Endothelial cell of umbilical vein (primary cell): Measurements from ENCODE around the gene MDP1. TPM values are rescaled to one million over a fixed set of nuclear protein-coding genes. Genes with fewer than 3 reads are reported as not detected.

Experiments
- BruUV-seq: library from RNA; stranded (reverse); fragments of 400-500 nt; replicated peaks from 2 replicates; lab custom pipeline; 2021; lab: Mats Ljungman, UMichigan
- CTCF ChIA-PET: fragments of 300-600, 350-600 bp; sonication (Branson Sonifier 250); formaldehyde crosslinking; loops from one replicate; lab custom pipeline; 2021; ENCODE audit warnings: antibody characterized with exemption, inconsistent platforms; lab: Charles Lee
- POLR2A ChIA-PET: fragments of 300-600, 350-600 bp; sonication (Branson Sonifier 250); formaldehyde crosslinking; loops from one replicate; lab custom pipeline; 2021; ENCODE audit warnings: antibody characterized with exemption, inconsistent platforms; lab: Charles Lee
- DNase-seq: peaks from one replicate; pipeline ENCODE4 v3.0.0-alpha.2; 2011; ENCODE audit warnings: low read depth, low spot score
- FAIRE-seq: peaks from 2 replicates; lab custom pipeline; 2011; peaks lifted over from hg19 to GRCh38; lab: Jason Lieb, UNC
- H2AFZ ChIP-seq: 2 replicates; pipeline ENCODE4 v1.6.0; 2012; ENCODE audit warnings: low read depth, low read length, control low read depth, inconsistent platforms
- H3K27ac ChIP-seq: 2 replicates; pipeline ENCODE4 v1.5.1; 2011; ENCODE audit warnings: low read depth, mild to moderate bottlenecking, control low read depth, low read length, moderate library complexity; ENCODE audit not compliant: insufficient read depth
- H3K27me3 ChIP-seq, 2 experiments: 2 replicates each; pipeline versions ENCODE4 v1.6.0 to v1.6.1; 2011; ENCODE audit warnings: low read length in 2 of 2, mixed read lengths in 1 of 2; ENCODE audit not compliant: control insufficient read depth in 2 of 2, insufficient read depth in 2 of 2
- H3K36me3 ChIP-seq, 2 experiments: 2 replicates in 1 of 2; 3 replicates in 1 of 2; pipeline ENCODE4 v1.5.1; 2011; ENCODE audit warnings: low read length in 2 of 2, mild to moderate bottlenecking in 1 of 2, moderate library complexity in 1 of 2; ENCODE audit not compliant: control insufficient read depth in 2 of 2, insufficient read depth in 2 of 2; ENCODE audit errors: extremely low read depth in 1 of 2
- H3K4me1 ChIP-seq: 3 replicates; pipeline ENCODE4 v1.5.1; 2011; ENCODE audit warnings: mild to moderate bottlenecking, low read length; ENCODE audit not compliant: control insufficient read depth, insufficient read depth; ENCODE audit errors: extremely low read depth
- H3K4me2 ChIP-seq: 2 replicates; pipeline ENCODE4 v1.6.1; 2011; ENCODE audit warnings: low read length, control low read depth, mixed read lengths; ENCODE audit not compliant: insufficient read depth
- H3K4me3 ChIP-seq, 3 experiments: fragments of 200-600 bp in 1 of 3; sonication (generic), shearing (Covaris generic) in 1 of 3; replicated peaks in 1 of 3; 2 replicates each; pipeline ENCODE4 v1.5.1; 2011 to 2016; ENCODE audit warnings: control low read depth in 3 of 3, low read length in 3 of 3, mild to moderate bottlenecking in 2 of 3, inconsistent platforms in 1 of 3, low read depth in 1 of 3, moderate library complexity in 1 of 3; ENCODE audit not compliant: insufficient read depth in 1 of 3
- H3K79me2 ChIP-seq: 2 replicates; pipeline ENCODE4 v1.6.0; 2012; ENCODE audit warnings: low read length, inconsistent platforms; ENCODE audit not compliant: control insufficient read depth, insufficient read depth
- H3K9ac ChIP-seq: replicated peaks from 2 replicates; pipeline ENCODE3; 2011; ENCODE audit warnings: low read length, control low read depth; ENCODE audit not compliant: insufficient read depth; ENCODE audit errors: extremely low read depth
- H3K9me1 ChIP-seq: replicated peaks from 3 replicates; pipeline ENCODE4 v1.6.0; 2011; ENCODE audit warnings: mild to moderate bottlenecking, low read length; ENCODE audit not compliant: control insufficient read depth, insufficient read depth; ENCODE audit errors: extremely low read depth
- H3K9me3 ChIP-seq: replicated peaks from 2 replicates; pipeline ENCODE4 v1.5.1; 2012; ENCODE audit warnings: low read length, inconsistent platforms; ENCODE audit not compliant: control insufficient read depth, insufficient read depth
- H4K20me1 ChIP-seq: replicated peaks from 2 replicates; pipeline ENCODE3; 2011; ENCODE audit warnings: mild to moderate bottlenecking, low read length; ENCODE audit not compliant: control insufficient read depth, insufficient read depth; ENCODE audit errors: extremely low read depth
- EZH2 ChIP-seq: IDR thresholded peaks from 2 replicates; pipeline ENCODE4 v1.6.1; 2012; ENCODE audit warnings: borderline replicate concordance, low read depth, mild to moderate bottlenecking, moderate library complexity, low read length, inconsistent platforms; ENCODE audit not compliant: severe bottlenecking
- FOS ChIP-seq: IDR thresholded peaks from 2 replicates; pipeline ENCODE4 v1.6.1; 2011; ENCODE audit warnings: mild to moderate bottlenecking, low read length, moderate library complexity, borderline replicate concordance; ENCODE audit not compliant: insufficient read depth
- GATA2 ChIP-seq: IDR thresholded peaks from 2 replicates; pipeline ENCODE4 v1.7.0; 2011; ENCODE audit warnings: low read depth, mild to moderate bottlenecking, moderate library complexity, mixed read lengths, low read length; ENCODE audit not compliant: insufficient read length, insufficient read depth
- JUN ChIP-seq: IDR thresholded peaks from 2 replicates; pipeline ENCODE4 v1.6.1; 2011; ENCODE audit warnings: borderline replicate concordance, low read depth; ENCODE audit not compliant: insufficient read length, insufficient read depth
- MYC ChIP-seq: IDR thresholded peaks from one replicate; pipeline ENCODE4 v1.6.1; 2011; ENCODE audit warnings: mild to moderate bottlenecking, low read depth, low read length
- POLR2A ChIP-seq: IDR thresholded peaks from 2 replicates; pipeline ENCODE4 v1.6.1; 2012; ENCODE audit warnings: low read depth, mild to moderate bottlenecking, control low read depth, low read length
- POLR2AphosphoS5 ChIP-seq: IDR thresholded peaks from 2 replicates; pipeline ENCODE4 v1.6.1; 2012; ENCODE audit warnings: low read depth, mild to moderate bottlenecking, control low read depth, low read length, moderate library complexity; ENCODE audit not compliant: insufficient read depth
- dilution Hi-C: fragments of 300-500 bp; cut with MboI; formaldehyde crosslinking; loops from one replicate; pipeline ENCODE4 v1.15.0; 2019; ENCODE audit warnings: low sequenced_read_pairs; ENCODE audit not compliant: extremely low pct_ligation_motif_present
- intact Hi-C: fragments of 100-400 bp; cut with micrococcal nuclease; formaldehyde crosslinking; loops from one replicate; pipeline ENCODE4 v1.10.0; 2022
- polyA plus RNA-seq, 4 experiments: library from polyadenylated mRNA; depleted of rRNA in 3 of 4; stranded (reverse) in 3 of 4; unstranded in 1 of 4; fragments of >200 nt; gene quantifications; 2 replicates each; pipeline versions ENCODE4 v1.2.1 to v1.2.3, GENCODE V29; 2011 to 2012; ENCODE audit warnings: missing spikeins in 1 of 4
- total RNA-seq: library from RNA; stranded (reverse); gene quantifications from 2 replicates; pipeline ENCODE4 v1.2.3, GENCODE V29; 2021
- TF ChIP-seq, protein P1 (sequence below): IDR thresholded peaks from 2 replicates; pipeline ENCODE4 v1.6.1; 2011; ENCODE audit not compliant: insufficient read depth, insufficient read length
- TF ChIP-seq, protein P2 (sequence below), 2 donors: IDR thresholded peaks; 1 replicate in 1 of 2; 2 replicates in 1 of 2; pipeline ENCODE4 v1.5.1; 2011; ENCODE audit warnings: low read length in 2 of 2, mild to moderate bottlenecking in 2 of 2, moderate library complexity in 2 of 2, control low read depth in 1 of 2, inconsistent platforms in 1 of 2, low read depth in 1 of 2; ENCODE audit not compliant: insufficient read depth in 1 of 2; ENCODE audit errors: extremely low read depth in 1 of 2

MDP1 gene
- total and polyA plus RNA-seq, 2 donors (not counting 3 experiments of a cell fraction or from before 2014, with no cell fraction given) = 8.1 to 22.7 TPM

DNA sequence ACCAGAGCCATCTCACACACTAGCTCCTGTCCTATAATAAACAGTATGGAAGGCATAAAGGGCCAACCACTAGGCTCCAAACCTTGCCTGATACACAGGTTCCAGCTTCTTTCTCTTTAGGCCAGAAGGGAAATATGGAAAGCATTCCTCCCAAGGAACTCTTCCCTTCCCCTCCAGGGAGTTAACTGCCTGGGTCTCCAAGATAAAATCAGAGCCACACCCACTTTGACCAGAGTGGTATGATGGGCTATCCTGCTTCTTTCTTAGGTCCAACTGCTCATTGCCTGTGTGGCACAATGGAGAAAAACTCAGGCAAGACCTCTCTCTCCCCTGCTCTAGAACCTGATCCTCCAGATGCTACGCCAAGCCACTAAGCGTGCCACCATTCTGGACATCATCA is 8.2 kb downstream of the MDP1 start:
- Histone ChIP-seq H4K20me1 (no peaks in the 10 kb centered on the region), H3K4me1 (no peaks in the 10 kb centered on the region), H3K9me3 (no peaks in the 10 kb centered on the region), H3K36me3 (peaks cover 6 to 32% of the 10 kb centered on the region in 2 experiments), H3K79me2 (no peaks in the 10 kb centered on the region), H3K27ac (no peak overlapping the region), H2AFZ (no peak overlapping the region), H3K9me1 (no peaks in the 10 kb centered on the region), H3K9ac (no peak overlapping the region), H3K4me2 (no peak overlapping the region), H3K4me3 (no peak overlapping the region), H3K27me3 (no peaks in the 10 kb centered on the region)
- TF ChIP-seq, protein P1, sequence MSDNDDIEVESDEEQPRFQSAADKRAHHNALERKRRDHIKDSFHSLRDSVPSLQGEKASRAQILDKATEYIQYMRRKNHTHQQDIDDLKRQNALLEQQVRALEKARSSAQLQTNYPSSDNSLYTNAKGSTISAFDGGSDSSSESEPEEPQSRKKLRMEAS = no peak
- no peak for TF ChIP-seq EZH2
- no peak for TF ChIP-seq POLR2AphosphoS5
- TF ChIP-seq, protein P2, sequence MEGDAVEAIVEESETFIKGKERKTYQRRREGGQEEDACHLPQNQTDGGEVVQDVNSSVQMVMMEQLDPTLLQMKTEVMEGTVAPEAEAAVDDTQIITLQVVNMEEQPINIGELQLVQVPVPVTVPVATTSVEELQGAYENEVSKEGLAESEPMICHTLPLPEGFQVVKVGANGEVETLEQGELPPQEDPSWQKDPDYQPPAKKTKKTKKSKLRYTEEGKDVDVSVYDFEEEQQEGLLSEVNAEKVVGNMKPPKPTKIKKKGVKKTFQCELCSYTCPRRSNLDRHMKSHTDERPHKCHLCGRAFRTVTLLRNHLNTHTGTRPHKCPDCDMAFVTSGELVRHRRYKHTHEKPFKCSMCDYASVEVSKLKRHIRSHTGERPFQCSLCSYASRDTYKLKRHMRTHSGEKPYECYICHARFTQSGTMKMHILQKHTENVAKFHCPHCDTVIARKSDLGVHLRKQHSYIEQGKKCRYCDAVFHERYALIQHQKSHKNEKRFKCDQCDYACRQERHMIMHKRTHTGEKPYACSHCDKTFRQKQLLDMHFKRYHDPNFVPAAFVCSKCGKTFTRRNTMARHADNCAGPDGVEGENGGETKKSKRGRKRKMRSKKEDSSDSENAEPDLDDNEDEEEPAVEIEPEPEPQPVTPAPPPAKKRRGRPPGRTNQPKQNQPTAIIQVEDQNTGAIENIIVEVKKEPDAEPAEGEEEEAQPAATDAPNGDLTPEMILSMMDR (IDR thresholded peaks at IDR 0.05; ENCODE audit: extremely low read depth in 1 of 2, insufficient read depth in 1 of 2, low read depth in 1 of 2, low read length in 2 of 2) = no peak
- FAIRE-seq (no peak), DNase-seq (no peak)
- ChIA-PET CTCF (interaction anchor here (0.9 kb wide), 1 partner anchor 89 kb away, joined by 3 read pairs; no protein-coding TSS in a partner anchor), POLR2A (no interaction called here)
- BruUV-seq = no TSS peak
- dilution Hi-C loops (no loop called here), intact Hi-C loops (no loop called here)

DNA sequence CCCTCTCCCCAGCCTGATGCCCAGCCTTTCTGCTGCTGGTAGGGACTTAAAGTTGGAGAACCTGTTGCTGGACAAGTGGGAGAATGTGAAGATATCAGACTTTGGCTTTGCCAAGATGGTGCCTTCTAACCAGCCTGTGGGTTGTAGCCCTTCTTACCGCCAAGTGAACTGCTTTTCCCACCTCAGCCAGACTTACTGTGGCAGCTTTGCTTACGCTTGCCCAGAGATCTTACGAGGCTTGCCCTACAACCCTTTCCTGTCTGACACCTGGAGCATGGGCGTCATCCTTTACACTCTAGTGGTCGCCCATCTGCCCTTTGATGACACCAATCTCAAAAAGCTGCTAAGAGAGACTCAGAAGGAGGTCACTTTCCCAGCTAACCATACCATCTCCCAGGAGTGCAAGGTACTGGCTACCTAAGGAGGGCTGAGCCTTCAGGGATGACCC is 8.7 kb downstream of the MDP1 start:
- Histone ChIP-seq H3K9ac (no peak overlapping the region), H3K27ac (no peak overlapping the region), H3K4me2 (no peak overlapping the region), H3K79me2 (no peaks in the 10 kb centered on the region), H3K27me3 (no peaks in the 10 kb centered on the region), H3K9me3 (no peaks in the 10 kb centered on the region), H3K4me1 (no peaks in the 10 kb centered on the region), H4K20me1 (no peaks in the 10 kb centered on the region), H3K36me3 (peaks cover 6 to 32% of the 10 kb centered on the region in 2 experiments), H2AFZ (no peak overlapping the region), H3K9me1 (no peaks in the 10 kb centered on the region), H3K4me3 (no peak overlapping the region)
- TF ChIP-seq MYC (no peak), GATA2 (no peak), POLR2AphosphoS5 (no peak), POLR2A (no peak), JUN (no peak), EZH2 (no peak), FOS (no peak)
- TF ChIP-seq, protein P2 (IDR thresholded peaks at IDR 0.05; ENCODE audit: extremely low read depth in 1 of 2, insufficient read depth in 1 of 2, low read depth in 1 of 2, low read length in 2 of 2) = no peak
- TF ChIP-seq, protein P1 = no peak
- DNase-seq (no peak), FAIRE-seq (no peak)
- intact Hi-C loops = no loop called here
- BruUV-seq = no TSS peak
- ChIA-PET POLR2A (interaction anchor here (0.5 kb wide), 1 partner anchor 10 kb away, joined by 3 read pairs; no protein-coding TSS in a partner anchor), CTCF (interaction anchor here (0.9 kb wide), 1 partner anchor 89 kb away, joined by 3 read pairs; no protein-coding TSS in a partner anchor)
- dilution Hi-C loops = no loop called here
